H9 (cell line): ENCODE results near the gene GABPB2. TPM values are rescaled to one million over a fixed set of nuclear protein-coding genes. Genes with fewer than 3 reads are reported as not detected.

Experiments
- DNase-seq: peaks from one replicate; pipeline ENCODE4 v3.0.0-alpha.2; 2017
- H2AFZ ChIP-seq: one replicate; pipeline ENCODE4 v1.6.1; 2013; ENCODE audit warnings: mild to moderate bottlenecking, low read length, control low read depth, moderate library complexity
- H2AK5ac ChIP-seq: 2 replicates; pipeline ENCODE4 v1.6.1; 2013; ENCODE audit warnings: low read length, control low read depth, mixed read lengths; ENCODE audit not compliant: insufficient read length
- H2BK120ac ChIP-seq: one replicate; pipeline ENCODE4 v1.6.1; 2013; ENCODE audit warnings: low read depth, mild to moderate bottlenecking, low read length, control low read depth, inconsistent platforms; ENCODE audit not compliant: poor library complexity, severe bottlenecking
- H2BK12ac ChIP-seq: 2 replicates; pipeline ENCODE4 v1.6.1; 2013; ENCODE audit warnings: low read length, control low read depth, mixed read lengths, low read depth; ENCODE audit not compliant: insufficient read length
- H2BK15ac ChIP-seq: 2 replicates; pipeline ENCODE4 v1.6.1; 2013; ENCODE audit warnings: low read depth, low read length, control low read depth
- H2BK20ac ChIP-seq: one replicate; pipeline ENCODE4 v1.6.1; 2013; ENCODE audit warnings: low read depth, mild to moderate bottlenecking, low read length, control low read depth, inconsistent platforms; ENCODE audit not compliant: poor library complexity, severe bottlenecking
- H2BK5ac ChIP-seq: 2 replicates; pipeline ENCODE4 v1.6.1; 2013; ENCODE audit warnings: low read length, control low read depth, mixed read lengths; ENCODE audit not compliant: insufficient read length
- H3K14ac ChIP-seq: 2 replicates; pipeline ENCODE4 v1.6.1; 2013; ENCODE audit warnings: low read length, control low read depth; ENCODE audit not compliant: insufficient read depth
- H3K18ac ChIP-seq: 2 replicates; pipeline ENCODE4 v1.6.1; 2013; ENCODE audit warnings: low read depth, mild to moderate bottlenecking, mixed read lengths, low read length, control low read depth; ENCODE audit not compliant: insufficient read length
- H3K23ac ChIP-seq: 2 replicates; pipeline ENCODE4 v1.6.1; 2013; ENCODE audit warnings: low read length, control low read depth, mixed read lengths, low read depth; ENCODE audit not compliant: insufficient read length
- H3K23me2 ChIP-seq: 2 replicates; pipeline ENCODE4 v1.6.1; 2013; ENCODE audit warnings: low read depth, mild to moderate bottlenecking, mixed read lengths, low read length, control low read depth; ENCODE audit not compliant: insufficient read length, poor library complexity, severe bottlenecking
- H3K27ac ChIP-seq: 2 replicates; pipeline ENCODE4 v1.5.1; 2013; ENCODE audit warnings: low read length, control low read depth, mixed read lengths, low read depth; ENCODE audit not compliant: insufficient read length
- H3K27me3 ChIP-seq: 2 replicates; pipeline ENCODE4 v1.6.1; 2013; ENCODE audit warnings: low read length, control low read depth, inconsistent platforms; ENCODE audit not compliant: insufficient read depth
- H3K4ac ChIP-seq: 2 replicates; pipeline ENCODE4 v1.6.1; 2013; ENCODE audit warnings: low read depth, mild to moderate bottlenecking, control low read depth, inconsistent platforms, low read length, moderate library complexity
- H3K4me1 ChIP-seq: 2 replicates; pipeline ENCODE4 v1.6.1; 2013; ENCODE audit warnings: low read length, control low read depth, inconsistent platforms; ENCODE audit not compliant: insufficient read depth
- H3K4me2 ChIP-seq: 2 replicates; pipeline ENCODE4 v1.6.1; 2013; ENCODE audit warnings: low read length, control low read depth, mixed read lengths; ENCODE audit not compliant: insufficient read length, insufficient read depth
- H3K56ac ChIP-seq: 2 replicates; pipeline ENCODE4 v1.6.1; 2013; ENCODE audit warnings: low read depth, mild to moderate bottlenecking, mixed read lengths, low read length, control low read depth; ENCODE audit not compliant: insufficient read length
- H3K79me1 ChIP-seq: 2 replicates; pipeline ENCODE4 v1.6.1; 2013; ENCODE audit warnings: low read depth, mild to moderate bottlenecking, moderate library complexity, low read length, control low read depth, inconsistent platforms; ENCODE audit not compliant: insufficient read depth, poor library complexity, severe bottlenecking
- H3K79me2 ChIP-seq: 2 replicates; pipeline ENCODE4 v1.6.1; 2013; ENCODE audit warnings: low read length, control low read depth, inconsistent platforms; ENCODE audit not compliant: insufficient read depth
- H3K9ac ChIP-seq: 2 replicates; pipeline ENCODE4 v1.6.1; 2013; ENCODE audit warnings: low read length, control low read depth, mixed read lengths; ENCODE audit not compliant: insufficient read length; ENCODE audit errors: extremely low read depth
- H3K9me3 ChIP-seq: one replicate; pipeline ENCODE4 v1.6.1; 2013; ENCODE audit warnings: low read depth, low read length, inconsistent platforms; ENCODE audit not compliant: control insufficient read depth
- H3T11ph ChIP-seq: one replicate; pipeline ENCODE4 v1.6.1; 2013; ENCODE audit warnings: mild to moderate bottlenecking, low read length, control low read depth, inconsistent platforms
- H4K20me1 ChIP-seq: one replicate; pipeline ENCODE4 v1.6.1; 2013; ENCODE audit not compliant: control insufficient read depth, insufficient read length, insufficient read depth
- H4K5ac ChIP-seq: 2 replicates; pipeline ENCODE4 v1.6.1; 2013; ENCODE audit warnings: low read depth, mild to moderate bottlenecking, mixed read lengths, low read length, control low read depth; ENCODE audit not compliant: insufficient read length
- H4K8ac ChIP-seq: replicated peaks from 2 replicates; pipeline ENCODE4 v1.6.1; 2013; ENCODE audit warnings: low read length, control low read depth, mixed read lengths, low read depth; ENCODE audit not compliant: insufficient read length
- H4K91ac ChIP-seq: 2 replicates; pipeline ENCODE4 v1.6.1; 2013; ENCODE audit warnings: low read depth, mild to moderate bottlenecking, moderate library complexity, mixed read lengths, low read length, control low read depth; ENCODE audit not compliant: insufficient read length
- H3K27ac Mint-ChIP-seq, 3 experiments: 2 replicates in 2 of 3; 3 replicates in 1 of 3; pipeline ENCODE4 v1.8.0; 2020 to 2021; ENCODE audit warnings: mixed read lengths in 3 of 3, mild to moderate bottlenecking in 1 of 3, moderate library complexity in 1 of 3
- H3K27me3 Mint-ChIP-seq: 2 replicates; pipeline ENCODE4 v1.8.0; 2021; ENCODE audit warnings: low read depth, mild to moderate bottlenecking, moderate library complexity, mixed read lengths
- H3K36me3 Mint-ChIP-seq, 3 experiments: 2 replicates in 2 of 3; 3 replicates in 1 of 3; pipeline ENCODE4 v1.8.0; 2020 to 2021; ENCODE audit warnings: low read depth in 3 of 3, mixed read lengths in 3 of 3; ENCODE audit not compliant: insufficient read depth in 1 of 3
- H3K4me1 Mint-ChIP-seq, 2 experiments: 2 replicates each; pipeline ENCODE4 v1.8.0; 2020; ENCODE audit warnings: mixed read lengths in 2 of 2
- H3K4me3 Mint-ChIP-seq, 2 experiments: 2 replicates in 1 of 2; 3 replicates in 1 of 2; pipeline ENCODE4 v1.8.0; 2020 to 2021; ENCODE audit warnings: mild to moderate bottlenecking in 2 of 2, mixed read lengths in 2 of 2, moderate library complexity in 1 of 2
- H3K9me3 Mint-ChIP-seq, 2 experiments: 2 replicates in 1 of 2; 3 replicates in 1 of 2; pipeline ENCODE4 v1.8.0; 2020; ENCODE audit warnings: mild to moderate bottlenecking in 2 of 2, mixed read lengths in 2 of 2, moderate library complexity in 1 of 2
- CTCF ChIP-seq: fragments of 200-600 bp; sonication (generic); conservative IDR thresholded peaks from 3 replicates; pipeline ENCODE4 v1.8.0; 2021; ENCODE audit warnings: antibody characterized with exemption, mild to moderate bottlenecking
- WGBS: extraction: QIAGEN DNeasy Blood & Tissue Kit; methylation state at CpG from one replicate; pipeline ENCODE4 v1.1.7; 2013; ENCODE audit warnings: missing lambda C conversion rate, low lambda C conversion rate, mixed read lengths; ENCODE audit not compliant: insufficient read length; ENCODE audit errors: extremely low coverage; 5-methylcytosine and 5-hydroxymethylcytosine counted together
- total RNA-seq: library from RNA; stranded (reverse); gene quantifications from 2 replicates; pipeline ENCODE4 v1.2.1, GENCODE V29; 2021

GABPB2 gene
- total RNA-seq, 1 experiment from 2014 or later, result 4.1 TPM

GRCh38 chr1:151142411-151143056 is 72.0 kb downstream of the GABPB2 start:
- Histone ChIP-seq H3K79me2 (no peaks in the 10 kb centered on the region), H4K20me1 (peaks cover 4% of the 10 kb centered on the region), H3K14ac (no peak overlapping the region), H3K4me1 (peaks cover 22% of the 10 kb centered on the region; the same call in 1 of the 2 replicates), H2BK12ac (no peak overlapping the region), H3K79me1 (no peaks in the 10 kb centered on the region), H3T11ph (no peak overlapping the region), H2BK15ac (no peak overlapping the region), H3K23me2 (peaks cover 24% of the 10 kb centered on the region), H3K56ac (no peak overlapping the region), H3K27me3 (no peaks in the 10 kb centered on the region; the same call in 1 of the 2 replicates), H3K4me2 (no peak overlapping the region), H3K18ac (no peak overlapping the region), H3K27ac (no peak overlapping the region), H2BK20ac (no peak overlapping the region), H3K9ac (no peak overlapping the region), H3K9me3 (no peaks in the 10 kb centered on the region), H3K23ac (no peak overlapping the region), H2AFZ (no peak overlapping the region), H2BK120ac (no peak overlapping the region), H4K5ac (no peak overlapping the region), H4K91ac (no peak overlapping the region), H4K8ac (no peak overlapping the region), H2AK5ac (no peak overlapping the region), H2BK5ac (no peak overlapping the region), H3K4ac (no peak overlapping the region)
- peaks cover 32 to 39% of the 10 kb centered on the region in 2 experiments for H3K4me1 Mint-ChIP-seq
- no CpG with 5 or more reads among the region's 5 CpGs for WGBS
- TF ChIP-seq CTCF, result no peak
- H3K4me3 Mint-ChIP-seq, result no peak overlapping the region; a peak in 1 of 5 replicates
- H3K27ac Mint-ChIP-seq, result peak overlapping the region in 1 of 3 experiments; percentile 48; a peak in 1 of 7 replicates
- no peaks in the 10 kb centered on the region for H3K9me3 Mint-ChIP-seq
- peaks cover 21% of the 10 kb centered on the region for H3K27me3 Mint-ChIP-seq
- peaks cover 7 to 12% (median 12%) of the 10 kb centered on the region in 3 experiments; a peak in 6 of 7 replicates for H3K36me3 Mint-ChIP-seq
- no peak for DNase-seq
